Glutamatergic neuron (in vitro differentiated cells): ENCODE results near the gene OTUD3. TPM values are rescaled to one million over a fixed set of nuclear protein-coding genes. Genes with fewer than 3 reads are reported as not detected.

Experiments used
- DNase-seq: peaks from one replicate; pipeline ENCODE4 v3.0.0; 2022
- H3K27ac Mint-ChIP-seq: one replicate; pipeline ENCODE4 v1.8.0; 2020; ENCODE audit warnings: mild to moderate bottlenecking, mixed read lengths, inconsistent platforms; ENCODE audit not compliant: unreplicated experiment
- H3K27me3 Mint-ChIP-seq: one replicate; pipeline ENCODE4 v1.8.0; 2020; ENCODE audit warnings: mild to moderate bottlenecking, moderate library complexity, mixed read lengths, inconsistent platforms; ENCODE audit not compliant: unreplicated experiment
- H3K36me3 Mint-ChIP-seq: one replicate; pipeline ENCODE4 v1.8.0; 2020; ENCODE audit warnings: mild to moderate bottlenecking, mixed read lengths, inconsistent platforms; ENCODE audit not compliant: unreplicated experiment
- H3K4me1 Mint-ChIP-seq: one replicate; pipeline ENCODE4 v1.8.0; 2020; ENCODE audit warnings: mild to moderate bottlenecking, low read depth, mixed read lengths, inconsistent platforms; ENCODE audit not compliant: unreplicated experiment
- H3K4me3 Mint-ChIP-seq: one replicate; pipeline ENCODE4 v1.8.0; 2020; ENCODE audit warnings: mild to moderate bottlenecking, mixed read lengths, inconsistent platforms; ENCODE audit not compliant: unreplicated experiment
- H3K9me3 Mint-ChIP-seq: one replicate; pipeline ENCODE4 v1.8.0; 2020; ENCODE audit warnings: mild to moderate bottlenecking, moderate library complexity, mixed read lengths, inconsistent platforms; ENCODE audit not compliant: unreplicated experiment
- total RNA-seq: library from RNA; stranded (reverse); fragmentation: NEBNext Ultra II Directional; extraction: Animal tissue kit (Norgen Biotek cat#: 25700); gene quantifications from one replicate; pipeline ENCODE4 v1.2.1, GENCODE V29; 2021; ENCODE audit not compliant: unreplicated experiment
- TF ChIP-seq, protein P1 (sequence below): fragments of 200-600 bp; sonication (generic); IDR thresholded peaks from one replicate; pipeline ENCODE4 v1.5.0; 2021; ENCODE audit not compliant: partially characterized antibody, unreplicated experiment

OTUD3 gene
- total RNA-seq, 1 donor from 2014 or later = 11.4 TPM

DNA sequence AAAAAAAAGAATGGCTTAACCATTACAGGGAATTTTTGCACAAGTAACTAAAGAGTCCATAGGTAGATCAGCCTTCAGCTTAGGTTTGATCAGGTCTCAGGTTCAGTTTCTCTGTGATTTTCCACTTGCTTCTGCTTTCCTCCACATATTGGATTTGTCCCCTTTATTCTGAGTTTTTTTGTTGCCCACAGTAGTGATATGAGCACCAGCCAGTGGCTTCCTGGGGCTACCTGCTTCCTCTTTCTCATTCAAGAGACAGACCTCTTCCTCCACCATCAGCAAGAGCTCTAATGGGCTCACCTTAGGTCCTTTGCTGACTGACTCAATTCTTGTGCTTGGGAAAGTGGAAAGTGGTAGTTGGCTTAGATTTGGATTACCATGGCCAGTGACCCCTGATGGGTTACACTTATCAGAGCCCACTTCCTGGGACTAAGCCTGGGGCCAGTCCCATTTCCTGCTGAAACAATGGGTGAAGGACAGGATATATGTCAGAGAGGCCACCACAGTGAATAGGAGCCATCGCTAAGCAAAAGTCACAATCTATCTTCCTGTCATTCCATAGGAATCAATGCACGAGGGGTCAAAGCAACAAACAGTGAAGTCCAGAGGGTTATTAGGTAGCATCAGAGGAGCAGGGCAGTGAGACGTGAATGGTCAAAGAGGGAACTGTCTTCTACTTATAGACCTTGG, 54.0 kb downstream of the OTUD3 start:
- Mint-ChIP-seq H3K36me3 (peaks cover 18% of the 10 kb centered on the region), H3K4me3 (no peak overlapping the region), H3K27me3 (peaks cover 2% of the 10 kb centered on the region), H3K4me1 (no peaks in the 10 kb centered on the region), H3K27ac (no peak overlapping the region), H3K9me3 (peaks cover 10% of the 10 kb centered on the region)
- TF ChIP-seq, protein P1, sequence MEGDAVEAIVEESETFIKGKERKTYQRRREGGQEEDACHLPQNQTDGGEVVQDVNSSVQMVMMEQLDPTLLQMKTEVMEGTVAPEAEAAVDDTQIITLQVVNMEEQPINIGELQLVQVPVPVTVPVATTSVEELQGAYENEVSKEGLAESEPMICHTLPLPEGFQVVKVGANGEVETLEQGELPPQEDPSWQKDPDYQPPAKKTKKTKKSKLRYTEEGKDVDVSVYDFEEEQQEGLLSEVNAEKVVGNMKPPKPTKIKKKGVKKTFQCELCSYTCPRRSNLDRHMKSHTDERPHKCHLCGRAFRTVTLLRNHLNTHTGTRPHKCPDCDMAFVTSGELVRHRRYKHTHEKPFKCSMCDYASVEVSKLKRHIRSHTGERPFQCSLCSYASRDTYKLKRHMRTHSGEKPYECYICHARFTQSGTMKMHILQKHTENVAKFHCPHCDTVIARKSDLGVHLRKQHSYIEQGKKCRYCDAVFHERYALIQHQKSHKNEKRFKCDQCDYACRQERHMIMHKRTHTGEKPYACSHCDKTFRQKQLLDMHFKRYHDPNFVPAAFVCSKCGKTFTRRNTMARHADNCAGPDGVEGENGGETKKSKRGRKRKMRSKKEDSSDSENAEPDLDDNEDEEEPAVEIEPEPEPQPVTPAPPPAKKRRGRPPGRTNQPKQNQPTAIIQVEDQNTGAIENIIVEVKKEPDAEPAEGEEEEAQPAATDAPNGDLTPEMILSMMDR = no peak
- DNase-seq = no peak

DNA sequence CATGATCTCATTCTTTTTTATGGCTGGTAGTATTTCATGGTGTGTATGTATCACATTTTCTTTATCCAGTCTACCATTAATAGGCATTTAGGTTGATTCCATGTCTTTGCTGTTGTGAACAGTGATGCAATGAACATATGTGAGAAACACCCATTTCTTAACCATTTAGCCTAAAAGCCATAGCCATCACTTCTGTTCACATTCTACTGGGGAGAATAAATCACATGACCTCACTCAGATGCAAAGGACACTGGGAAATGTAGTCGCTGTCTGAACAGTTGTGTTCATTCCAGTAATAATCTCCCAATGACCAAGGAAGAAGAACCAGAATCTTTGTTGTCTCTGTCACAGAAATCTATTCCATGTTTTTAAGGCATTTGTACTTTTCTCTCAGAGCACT, 56.3 kb downstream of the OTUD3 start:
- Mint-ChIP-seq H3K27me3 (peaks cover 2% of the 10 kb centered on the region), H3K9me3 (peaks cover 4% of the 10 kb centered on the region), H3K27ac (no peak overlapping the region), H3K4me3 (no peak overlapping the region), H3K36me3 (peaks cover 3% of the 10 kb centered on the region), H3K4me1 (no peaks in the 10 kb centered on the region)
- TF ChIP-seq, protein P1 = no peak
- no peak for DNase-seq

DNA sequence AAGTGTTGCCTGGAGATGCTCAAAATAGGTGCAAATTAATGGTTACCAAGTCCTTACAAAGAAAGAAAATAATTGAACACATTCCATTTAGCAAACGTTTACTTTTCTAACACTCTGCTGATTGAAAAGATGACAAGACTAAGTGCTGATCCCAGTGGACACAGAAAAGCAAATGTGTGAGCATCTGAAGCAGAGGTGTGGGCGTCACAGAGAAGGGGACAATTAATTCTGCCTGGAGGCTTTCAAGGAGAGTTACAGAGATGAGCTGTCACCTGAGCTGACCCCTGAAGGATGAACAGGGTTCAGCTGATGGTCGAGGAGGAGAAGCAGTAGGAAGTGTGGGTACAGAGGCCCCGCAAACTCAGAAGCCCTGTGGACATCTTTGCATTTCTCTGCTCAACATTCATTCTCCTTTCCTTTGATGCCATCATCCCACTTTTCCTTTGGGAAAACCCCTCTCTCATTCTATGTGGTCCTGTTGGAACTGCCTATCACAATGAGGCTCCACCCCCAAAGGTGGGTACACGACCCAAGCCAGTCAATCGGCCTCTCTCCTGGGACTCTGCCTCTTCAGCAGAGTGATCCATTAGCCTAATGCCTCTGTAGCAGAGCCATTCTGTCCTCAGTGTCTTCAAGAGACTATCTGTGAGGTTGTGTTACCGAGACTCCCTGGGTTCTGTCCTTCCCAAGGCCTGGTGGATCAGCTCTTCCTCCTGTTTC, 58.5 kb downstream of the OTUD3 start:
- peak overlapping the region; percentile 44 for H3K27ac Mint-ChIP-seq
- DNase-seq = no peak

GRCh38 chr1:19941206-19941568, 59.0 kb downstream of the OTUD3 start:
- DNase-seq = no peak
- H3K36me3 Mint-ChIP-seq = peaks cover 11% of the 10 kb centered on the region
- no peaks in the 10 kb centered on the region for H3K27me3 Mint-ChIP-seq
- no peaks in the 10 kb centered on the region for H3K4me1 Mint-ChIP-seq
- TF ChIP-seq, protein P1 = no peak
- no peak overlapping the region for H3K27ac Mint-ChIP-seq
- H3K4me3 Mint-ChIP-seq = no peak overlapping the region
- H3K9me3 Mint-ChIP-seq = peaks cover 4% of the 10 kb centered on the region

More for the DNA sequence above, 58.5 kb downstream of the OTUD3 start:
- Mint-ChIP-seq H3K4me1 (no peaks in the 10 kb centered on the region), H3K4me3 (no peak overlapping the region), H3K27me3 (no peaks in the 10 kb centered on the region), H3K9me3 (peaks cover 4% of the 10 kb centered on the region), H3K36me3 (peaks cover 11% of the 10 kb centered on the region)
- TF ChIP-seq, protein P1 = no peak

DNA sequence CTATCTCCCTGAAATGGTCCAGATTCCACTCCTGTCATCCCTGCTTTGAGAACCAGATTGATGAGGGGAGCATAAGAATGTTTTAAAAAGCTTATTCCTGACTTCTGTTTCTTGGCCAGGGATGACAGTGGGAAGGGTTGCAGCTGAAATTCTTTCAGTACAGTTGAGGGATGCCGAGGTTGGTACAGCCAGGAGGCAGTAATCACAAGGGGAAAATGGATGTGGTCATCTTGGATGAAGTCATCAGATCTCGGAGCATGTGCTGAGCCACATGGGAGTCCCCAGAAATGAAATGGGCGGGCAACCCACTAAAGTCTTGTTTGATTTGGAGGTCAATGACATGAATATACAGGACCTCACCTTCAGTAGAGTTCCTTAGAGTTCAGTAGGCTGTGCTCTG, 59.9 kb downstream of the OTUD3 start:
- no peaks in the 10 kb centered on the region for H3K27me3 Mint-ChIP-seq
- no peaks in the 10 kb centered on the region for H3K4me1 Mint-ChIP-seq
- peaks cover 11% of the 10 kb centered on the region for H3K36me3 Mint-ChIP-seq
- peak overlapping the region; percentile 17 for H3K27ac Mint-ChIP-seq
- TF ChIP-seq, protein P1 = no peak
- no peak overlapping the region for H3K4me3 Mint-ChIP-seq
- no peak for DNase-seq
- H3K9me3 Mint-ChIP-seq = peaks cover 4% of the 10 kb centered on the region
